Measurements from ENCODE around the gene PRKCZ.
A peak's percentile ranks its signal among the peaks of the same experiment; 100 is the strongest.

Gene PRKCZ

GRCh38 chr1:2130156-2130555 is 79.9 kb downstream of the PRKCZ start:
- no peaks in the 10 kb centered on the region for H3K27me3 ChIP-seq (ENCODE audit: insufficient read depth, poor library complexity, severe bottlenecking)
- TF ChIP-seq SPI1 (IDR thresholded peaks at IDR 0.05; ENCODE audit: borderline replicate concordance, low read depth) (no peak), CTCF (IDR thresholded peaks at IDR 0.05; ENCODE audit: insufficient read depth, low read length) (no peak), GABPA (IDR thresholded peaks at IDR 0.05; ENCODE audit: low read depth) (no peak), POLR2AphosphoS5 (IDR thresholded peaks at IDR 0.05; ENCODE audit: low read depth) (no peak), REST (IDR thresholded peaks at IDR 0.05; ENCODE audit: insufficient replicate concordance, low read depth) (no peak)
- H3K27ac ChIP-seq (replicated peaks), result no peak overlapping the region
- DNase-seq (ENCODE audit: low read depth in 1 of 2, low spot score in 1 of 2), result no peak
- no peak overlapping the region for H3K4me3 ChIP-seq (replicated peaks; ENCODE audit: insufficient read depth, low read length)

- no peak overlapping the region for H3K4me3 ChIP-seq (replicated peaks; ENCODE audit: insufficient read depth, low read length)
- no peak overlapping the region for H3K27ac ChIP-seq (replicated peaks)
- DNase-seq (ENCODE audit: low read depth in 1 of 2, low spot score in 1 of 2), result no peak
- TF ChIP-seq POLR2AphosphoS5 (IDR thresholded peaks at IDR 0.05; ENCODE audit: low read depth) (no peak), SPI1 (IDR thresholded peaks at IDR 0.05; ENCODE audit: borderline replicate concordance, low read depth) (no peak), CTCF (IDR thresholded peaks at IDR 0.05; ENCODE audit: insufficient read depth, low read length) (no peak), GABPA (IDR thresholded peaks at IDR 0.05; ENCODE audit: low read depth) (no peak), REST (IDR thresholded peaks at IDR 0.05; ENCODE audit: insufficient replicate concordance, low read depth) (no peak)
- no peaks in the 10 kb centered on the region for H3K27me3 ChIP-seq (ENCODE audit: insufficient read depth, poor library complexity, severe bottlenecking)
Observed at GRCh38 chr1:2130871-2131289, 80.7 kb downstream of the PRKCZ start.

- TF ChIP-seq SPI1 (IDR thresholded peaks at IDR 0.05; ENCODE audit: borderline replicate concordance, low read depth) (no peak), GABPA (IDR thresholded peaks at IDR 0.05; ENCODE audit: low read depth) (no peak), POLR2AphosphoS5 (IDR thresholded peaks at IDR 0.05; ENCODE audit: low read depth) (no peak), CTCF (IDR thresholded peaks at IDR 0.05; ENCODE audit: insufficient read depth, low read length) (no peak), REST (IDR thresholded peaks at IDR 0.05; ENCODE audit: insufficient replicate concordance, low read depth) (no peak)
- H3K27ac ChIP-seq (replicated peaks), result no peak overlapping the region
- DNase-seq (ENCODE audit: low read depth in 1 of 2, low spot score in 1 of 2), result peak in 1 of 2 experiments; percentile 53
Observed at GRCh38 chr1:2132222-2133038, 82.2 kb downstream of the PRKCZ start.

More at GRCh38 chr1:2132222-2133038, 82.2 kb downstream of the PRKCZ start:
- Histone ChIP-seq H3K27me3 (ENCODE audit: insufficient read depth, poor library complexity, severe bottlenecking) (no peaks in the 10 kb centered on the region), H3K4me3 (replicated peaks; ENCODE audit: insufficient read depth, low read length) (peak overlapping the region; percentile 54)

Data from HL-60 (cell line).